Measurements from ENCODE around the gene CYB5R4.

GRCh38 chr6:83911278-83911677 lies 51.8 kb downstream of the CYB5R4 start:
- TF ChIP-seq CTCF (IDR thresholded peaks at IDR 0.05; ENCODE audit: low read depth, low read length, poor library complexity, severe bottlenecking): no peak
- no peak for TF ChIP-seq EZH2phosphoT487 (IDR thresholded peaks at IDR 0.05; ENCODE audit: borderline replicate concordance, low read length)

All from DOHH2 (cell line).